ENCODE data around the gene LEFTY2. TPM values are rescaled to one million over a fixed set of nuclear protein-coding genes. Genes with fewer than 3 reads are reported as not detected.
"Not testable (repeated sequence)": the region's sequence is repeated elsewhere in the genome, so short reads cannot be mapped to it uniquely, and the experiment has no call there.

LEFTY2 gene
- total RNA-seq, 1 donor from 2014 or later, result not detected

- DNase-seq (ENCODE audit: low spot score), result no peak
- H4K20me1 ChIP-seq (ENCODE audit: low read depth), result no peaks in the 10 kb centered on the region
- H3K9ac ChIP-seq, result no peak overlapping the region
- H3K4me2 ChIP-seq, result no peak overlapping the region
- peaks cover 22% of the 10 kb centered on the region for H3K36me3 ChIP-seq
- TF ChIP-seq EZH2 (IDR thresholded peaks at IDR 0.05) (no peak), CTCF (IDR thresholded peaks at IDR 0.05) (no peak), EZH2phosphoT487 (IDR thresholded peaks at IDR 0.05) (no peak)
- no peak overlapping the region for H3K4me3 Mint-ChIP-seq
- no peak overlapping the region for H2AFZ ChIP-seq (replicated peaks)
- H3K9me3 ChIP-seq (ENCODE audit: low read depth), result no peaks in the 10 kb centered on the region
- H3K27me3 ChIP-seq, result no peaks in the 10 kb centered on the region
- no peak overlapping the region for H3K4me3 ChIP-seq
- no peak overlapping the region for H3K27ac Mint-ChIP-seq
- peaks cover 28% of the 10 kb centered on the region for H3K36me3 Mint-ChIP-seq
- peaks cover 13% of the 10 kb centered on the region for H3K9me3 Mint-ChIP-seq
- peaks cover 2% of the 10 kb centered on the region for H3K27me3 Mint-ChIP-seq (ENCODE audit: insufficient read depth, low read depth)
- H3K4me1 Mint-ChIP-seq, result peaks cover 3% of the 10 kb centered on the region
- H3F3A ChIP-seq (ENCODE audit: low read depth), result peaks cover 3% of the 10 kb centered on the region
- H3K27ac ChIP-seq, result no peak overlapping the region
- no peaks in the 10 kb centered on the region for H3K79me2 ChIP-seq (ENCODE audit: low read depth)
- no peaks in the 10 kb centered on the region for H3K4me1 ChIP-seq
Measured at GRCh38 chr1:225980005-225980836, 39.2 kb upstream of the LEFTY2 start.

GRCh38 chr1:225979421-225979820 lies 38.4 kb upstream of the LEFTY2 start:
- Histone ChIP-seq H3K9ac (no peak overlapping the region), H3K9me3 (ENCODE audit: low read depth) (no peaks in the 10 kb centered on the region), H3F3A (ENCODE audit: low read depth) (peaks cover 3% of the 10 kb centered on the region), H4K20me1 (ENCODE audit: low read depth) (no peaks in the 10 kb centered on the region), H2AFZ (replicated peaks) (no peak overlapping the region), H3K27ac (no peak overlapping the region), H3K79me2 (ENCODE audit: low read depth) (no peaks in the 10 kb centered on the region), H3K4me1 (no peaks in the 10 kb centered on the region), H3K4me3 (no peak overlapping the region), H3K27me3 (no peaks in the 10 kb centered on the region), H3K4me2 (no peak overlapping the region), H3K36me3 (peaks cover 15% of the 10 kb centered on the region)
- no peak overlapping the region for H3K4me3 Mint-ChIP-seq
- TF ChIP-seq CTCF (IDR thresholded peaks at IDR 0.05) (no peak), EZH2 (IDR thresholded peaks at IDR 0.05) (no peak), EZH2phosphoT487 (IDR thresholded peaks at IDR 0.05) (no peak)
- peaks cover 13% of the 10 kb centered on the region for H3K9me3 Mint-ChIP-seq
- peaks cover 28% of the 10 kb centered on the region for H3K36me3 Mint-ChIP-seq
- no peak overlapping the region for H3K27ac Mint-ChIP-seq
- H3K4me1 Mint-ChIP-seq, result peaks cover 3% of the 10 kb centered on the region
- no peak for DNase-seq (ENCODE audit: low spot score)
- peaks cover 2% of the 10 kb centered on the region for H3K27me3 Mint-ChIP-seq (ENCODE audit: insufficient read depth, low read depth)

GRCh38 chr1:225977937-225978748 lies 37.1 kb upstream of the LEFTY2 start:
- H3K4me3 Mint-ChIP-seq, result no peak overlapping the region
- TF ChIP-seq EZH2phosphoT487 (IDR thresholded peaks at IDR 0.05), result no peak
- TF ChIP-seq CTCF (IDR thresholded peaks at IDR 0.05), result no peak
- TF ChIP-seq EZH2 (IDR thresholded peaks at IDR 0.05), result no peak
- Histone ChIP-seq H3K27me3 (no peaks in the 10 kb centered on the region), H3K4me3 (no peak overlapping the region), H4K20me1 (ENCODE audit: low read depth) (no peaks in the 10 kb centered on the region), H3K4me2 (no peak overlapping the region), H3K27ac (no peak overlapping the region), H3K36me3 (peaks cover 9% of the 10 kb centered on the region), H3K4me1 (no peaks in the 10 kb centered on the region), H3K9ac (no peak overlapping the region), H3K9me3 (ENCODE audit: low read depth) (no peaks in the 10 kb centered on the region), H3F3A (ENCODE audit: low read depth) (peaks cover 3% of the 10 kb centered on the region), H3K79me2 (ENCODE audit: low read depth) (no peaks in the 10 kb centered on the region), H2AFZ (replicated peaks) (no peak overlapping the region)
- H3K9me3 Mint-ChIP-seq, result peaks cover 13% of the 10 kb centered on the region
- H3K27me3 Mint-ChIP-seq (ENCODE audit: insufficient read depth, low read depth), result peaks cover 2% of the 10 kb centered on the region
- peaks cover 22% of the 10 kb centered on the region for H3K36me3 Mint-ChIP-seq
- DNase-seq (ENCODE audit: low spot score), result no peak
- peaks cover 5% of the 10 kb centered on the region for H3K4me1 Mint-ChIP-seq
- no peak overlapping the region for H3K27ac Mint-ChIP-seq

GRCh38 chr1:225975146-225975545 lies 34.1 kb upstream of the LEFTY2 start:
- H3K27ac ChIP-seq; H3K9me3 Mint-ChIP-seq; H3K4me2 ChIP-seq; H3K9ac ChIP-seq; H3K9me3 ChIP-seq (ENCODE audit: low read depth); H3K36me3 ChIP-seq; DNase-seq (ENCODE audit: low spot score); H3K36me3 Mint-ChIP-seq; H4K20me1 ChIP-seq (ENCODE audit: low read depth); H3K79me2 ChIP-seq (ENCODE audit: low read depth); H3K4me3 Mint-ChIP-seq; H3K4me3 ChIP-seq; H3K27ac Mint-ChIP-seq; H3K4me1 Mint-ChIP-seq; H3K4me1 ChIP-seq; H3K27me3 Mint-ChIP-seq (ENCODE audit: insufficient read depth, low read depth); H3F3A ChIP-seq (ENCODE audit: low read depth); H3K27me3 ChIP-seq; H2AFZ ChIP-seq (replicated peaks): not testable (repeated sequence)

Measured in neural progenitor cell (in vitro differentiated cells).